K562 (cell line): Measurements from ENCODE around the gene MLH3. TPM values are rescaled to one million over a fixed set of nuclear protein-coding genes. Genes with fewer than 3 reads are reported as not detected.

Experiments used
- CREBBP ChIP-seq: IDR thresholded peaks from one replicate; pipeline ENCODE4 v1.6.1; 2012; ENCODE audit warnings: low read depth, mild to moderate bottlenecking, control low read depth, inconsistent platforms, low read length
- DACH1 ChIP-seq: fragments of 450-650 bp; IDR thresholded peaks from 2 replicates; pipeline ENCODE4 v1.6.1; 2018; ENCODE audit not compliant: partially characterized antibody
- ESRRB ChIP-seq: fragments of 250-450 bp; sonication (Bioruptor Pico); IDR thresholded peaks from 2 replicates; pipeline ENCODE4 v1.5.0; 2020; ENCODE audit warnings: mild to moderate bottlenecking, moderate library complexity, borderline replicate concordance
- L3MBTL2 ChIP-seq: fragments of 450-650 bp; IDR thresholded peaks from 2 replicates; pipeline ENCODE4 v1.6.1; 2016; ENCODE audit warnings: mild to moderate bottlenecking, moderate library complexity
- PTTG1 ChIP-seq: fragments of 450-650 bp; IDR thresholded peaks from 2 replicates; pipeline ENCODE4 v1.6.1; 2016; ENCODE audit warnings: low read depth, mild to moderate bottlenecking, missing genetic modification characterization, missing compliant biosample characterization
- RBBP5 ChIP-seq: fragments of 200-600 bp; sonication (generic); IDR thresholded peaks from 2 replicates; pipeline ENCODE4 v1.6.1; 2012; ENCODE audit warnings: borderline replicate concordance, mild to moderate bottlenecking, low read length, control low read depth, inconsistent platforms; ENCODE audit not compliant: insufficient read depth, poor library complexity, severe bottlenecking
- STAT5B ChIP-seq: fragments of 250-450 bp; sonication (Bioruptor Pico); IDR thresholded peaks from 2 replicates; pipeline ENCODE4 v1.8.0; 2021; ENCODE audit warnings: mild to moderate bottlenecking, inconsistent platforms
- TARDBP ChIP-seq: fragments of 450-650 bp; IDR thresholded peaks from 2 replicates; pipeline ENCODE4 v1.6.1; 2016
- ZBED1 ChIP-seq: IDR thresholded peaks from 2 replicates; pipeline ENCODE4 v1.6.1; 2014
- ZFP1 ChIP-seq: fragments of 450-650 bp; formaldehyde crosslinking; IDR thresholded peaks from 2 replicates; pipeline ENCODE4 v1.4.0; 2020; ENCODE audit warnings: mild to moderate bottlenecking, mixed read lengths
- ZNF134 ChIP-seq: fragments of 250-450 bp; sonication (Bioruptor Pico); conservative IDR thresholded peaks from 2 replicates; pipeline ENCODE4 v1.4.0; 2020
- ZNF184 ChIP-seq: sonication (generic); formaldehyde crosslinking; IDR thresholded peaks from 2 replicates; pipeline ENCODE4 v1.5.0; 2020; ENCODE audit warnings: missing genetic modification reagents
- ZNF274 ChIP-seq: IDR thresholded peaks from 2 replicates; pipeline ENCODE4 v1.6.1; 2011; ENCODE audit warnings: low read depth, mild to moderate bottlenecking, low read length, moderate library complexity, borderline replicate concordance
- ZNF586 ChIP-seq: fragments of 450-650 bp; formaldehyde crosslinking; conservative IDR thresholded peaks from 2 replicates; pipeline ENCODE4 v1.4.0; 2020; ENCODE audit warnings: mild to moderate bottlenecking, moderate library complexity
- ZNF79 ChIP-seq: fragments of 250-450 bp; sonication (Bioruptor Pico); IDR thresholded peaks from 2 replicates; pipeline ENCODE4 v1.4.0; 2020; ENCODE audit warnings: low read depth, mild to moderate bottlenecking, moderate library complexity
- ZSCAN32 ChIP-seq: fragments of 450-650 bp; formaldehyde crosslinking; IDR thresholded peaks from 2 replicates; pipeline ENCODE4 v1.4.0; 2020; ENCODE audit warnings: mild to moderate bottlenecking, moderate library complexity
- polyA plus RNA-seq, 8 experiments: library from polyadenylated mRNA; depleted of rRNA in 4 of 8; stranded (reverse) in 5 of 8; unstranded in 3 of 8; fragments of >200 nt; fragmentation: Nextera tagmentation in 2 of 8; fragmentation: Illumina TruSeq in 1 of 8; extraction: Ambion mirVana in 2 of 8; extraction: Trizol in 1 of 8; gene quantifications; 2 replicates each; pipeline versions ENCODE4 v1.2.1 to v1.2.3, GENCODE V29; 2011 to 2014; ENCODE audit warnings: inconsistent platforms in 1 of 8, missing spikeins in 1 of 8
- total RNA-seq, 7 experiments: library from RNA; depleted of rRNA in 6 of 7; stranded (reverse); fragments of >200 nt in 6 of 7; fragmentation: Illumina TruSeq in 2 of 7; extraction: Trizol in 2 of 7; gene quantifications; 2 replicates each; pipeline versions ENCODE4 v1.2.1 to v1.2.3, GENCODE V29; 2011 to 2021; ENCODE audit warnings: low replicate concordance in 1 of 7
- TF ChIP-seq, protein P1 (sequence below): sonication (generic); formaldehyde crosslinking; IDR thresholded peaks from 2 replicates; pipeline ENCODE4 v1.8.1; 2023; ENCODE audit warnings: missing genetic modification reagents, mild to moderate bottlenecking, borderline replicate concordance
- TF ChIP-seq, protein P2 (sequence below): sonication (generic); formaldehyde crosslinking; IDR thresholded peaks from 2 replicates; pipeline ENCODE4 v1.4.0; 2020; ENCODE audit warnings: mild to moderate bottlenecking, missing genetic modification reagents
- TF ChIP-seq, protein P3 (sequence below): fragments of 450-650 bp; formaldehyde crosslinking; IDR thresholded peaks from 2 replicates; pipeline ENCODE4 v1.4.0; 2020; ENCODE audit warnings: mild to moderate bottlenecking, moderate library complexity

Gene MLH3
- total and polyA plus RNA-seq, 9 of the 15 experiments (the other 6 are each of a cell fraction or from before 2014, with no cell fraction given), result 5.9 to 15.3 (median 10.7) TPM

DNA sequence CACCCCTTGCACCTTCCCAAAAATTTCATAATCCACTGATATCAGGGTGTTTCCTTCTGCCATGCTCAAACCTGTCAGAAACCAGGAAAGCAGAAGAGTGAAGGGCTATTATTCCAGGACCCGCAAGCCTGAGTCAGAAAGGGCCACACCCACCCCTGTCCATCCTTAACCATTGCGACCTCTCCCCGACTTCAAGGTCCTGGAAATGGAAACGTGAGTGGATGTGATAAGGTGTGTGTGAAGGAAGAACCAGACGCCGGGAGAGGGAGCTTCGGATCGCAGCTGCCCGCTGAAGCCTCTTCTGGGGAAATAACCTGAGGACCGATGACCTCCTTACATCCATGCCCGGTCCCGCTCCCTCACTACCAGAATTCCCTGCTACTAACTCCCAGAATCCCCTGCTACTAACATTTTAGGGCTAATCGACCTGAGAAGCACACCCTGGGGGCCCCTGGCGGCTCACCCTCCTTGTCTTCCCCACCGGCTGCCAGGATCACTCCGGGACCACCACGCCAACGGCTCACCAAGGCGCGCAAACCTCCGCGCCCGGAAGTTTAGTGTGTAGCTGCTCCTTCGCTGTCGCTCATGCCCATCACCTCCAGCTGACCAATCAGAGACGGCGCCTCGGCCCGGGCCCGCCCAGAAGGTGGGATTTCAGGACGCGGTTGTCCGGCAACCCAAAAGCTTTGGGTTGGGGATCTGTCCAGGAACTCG lies 12.4 kb upstream of the MLH3 start, which contains the start of gene ACYP1 (continued):
- TF ChIP-seq, protein P1, sequence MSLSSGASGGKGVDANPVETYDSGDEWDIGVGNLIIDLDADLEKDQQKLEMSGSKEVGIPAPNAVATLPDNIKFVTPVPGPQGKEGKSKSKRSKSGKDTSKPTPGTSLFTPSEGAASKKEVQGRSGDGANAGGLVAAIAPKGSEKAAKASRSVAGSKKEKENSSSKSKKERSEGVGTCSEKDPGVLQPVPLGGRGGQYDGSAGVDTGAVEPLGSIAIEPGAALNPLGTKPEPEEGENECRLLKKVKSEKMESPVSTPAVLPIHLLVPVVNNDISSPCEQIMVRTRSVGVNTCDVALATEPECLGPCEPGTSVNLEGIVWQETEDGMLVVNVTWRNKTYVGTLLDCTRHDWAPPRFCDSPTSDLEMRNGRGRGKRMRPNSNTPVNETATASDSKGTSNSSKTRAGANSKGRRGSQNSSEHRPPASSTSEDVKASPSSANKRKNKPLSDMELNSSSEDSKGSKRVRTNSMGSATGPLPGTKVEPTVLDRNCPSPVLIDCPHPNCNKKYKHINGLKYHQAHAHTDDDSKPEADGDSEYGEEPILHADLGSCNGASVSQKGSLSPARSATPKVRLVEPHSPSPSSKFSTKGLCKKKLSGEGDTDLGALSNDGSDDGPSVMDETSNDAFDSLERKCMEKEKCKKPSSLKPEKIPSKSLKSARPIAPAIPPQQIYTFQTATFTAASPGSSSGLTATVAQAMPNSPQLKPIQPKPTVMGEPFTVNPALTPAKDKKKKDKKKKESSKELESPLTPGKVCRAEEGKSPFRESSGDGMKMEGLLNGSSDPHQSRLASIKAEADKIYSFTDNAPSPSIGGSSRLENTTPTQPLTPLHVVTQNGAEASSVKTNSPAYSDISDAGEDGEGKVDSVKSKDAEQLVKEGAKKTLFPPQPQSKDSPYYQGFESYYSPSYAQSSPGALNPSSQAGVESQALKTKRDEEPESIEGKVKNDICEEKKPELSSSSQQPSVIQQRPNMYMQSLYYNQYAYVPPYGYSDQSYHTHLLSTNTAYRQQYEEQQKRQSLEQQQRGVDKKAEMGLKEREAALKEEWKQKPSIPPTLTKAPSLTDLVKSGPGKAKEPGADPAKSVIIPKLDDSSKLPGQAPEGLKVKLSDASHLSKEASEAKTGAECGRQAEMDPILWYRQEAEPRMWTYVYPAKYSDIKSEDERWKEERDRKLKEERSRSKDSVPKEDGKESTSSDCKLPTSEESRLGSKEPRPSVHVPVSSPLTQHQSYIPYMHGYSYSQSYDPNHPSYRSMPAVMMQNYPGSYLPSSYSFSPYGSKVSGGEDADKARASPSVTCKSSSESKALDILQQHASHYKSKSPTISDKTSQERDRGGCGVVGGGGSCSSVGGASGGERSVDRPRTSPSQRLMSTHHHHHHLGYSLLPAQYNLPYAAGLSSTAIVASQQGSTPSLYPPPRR (CRISPR knock-in tag), result no peak
- TF ChIP-seq STAT5B (CRISPR knock-in tag) (no peak), CREBBP (no peak), ZNF134 (CRISPR knock-in tag) (no peak), ZFP1 (CRISPR knock-in tag) (no peak), ZNF586 (CRISPR knock-in tag) (no peak), L3MBTL2 (0 out of 2 replicates have a peak, but pooled peaks have one; percentile 12), TARDBP (no peak), ZNF79 (CRISPR knock-in tag) (no peak), ZNF184 (CRISPR knock-in tag) (no peak), ZNF274 (no peak), PTTG1 (tag) (no peak), DACH1 (no peak), RBBP5 (peak; percentile 63), ZSCAN32 (CRISPR knock-in tag) (no peak), ESRRB (CRISPR knock-in tag) (no peak), ZBED1 (no peak)
- TF ChIP-seq, protein P2, sequence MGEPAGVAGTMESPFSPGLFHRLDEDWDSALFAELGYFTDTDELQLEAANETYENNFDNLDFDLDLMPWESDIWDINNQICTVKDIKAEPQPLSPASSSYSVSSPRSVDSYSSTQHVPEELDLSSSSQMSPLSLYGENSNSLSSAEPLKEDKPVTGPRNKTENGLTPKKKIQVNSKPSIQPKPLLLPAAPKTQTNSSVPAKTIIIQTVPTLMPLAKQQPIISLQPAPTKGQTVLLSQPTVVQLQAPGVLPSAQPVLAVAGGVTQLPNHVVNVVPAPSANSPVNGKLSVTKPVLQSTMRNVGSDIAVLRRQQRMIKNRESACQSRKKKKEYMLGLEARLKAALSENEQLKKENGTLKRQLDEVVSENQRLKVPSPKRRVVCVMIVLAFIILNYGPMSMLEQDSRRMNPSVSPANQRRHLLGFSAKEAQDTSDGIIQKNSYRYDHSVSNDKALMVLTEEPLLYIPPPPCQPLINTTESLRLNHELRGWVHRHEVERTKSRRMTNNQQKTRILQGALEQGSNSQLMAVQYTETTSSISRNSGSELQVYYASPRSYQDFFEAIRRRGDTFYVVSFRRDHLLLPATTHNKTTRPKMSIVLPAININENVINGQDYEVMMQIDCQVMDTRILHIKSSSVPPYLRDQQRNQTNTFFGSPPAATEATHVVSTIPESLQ (CRISPR knock-in tag), result no peak
- TF ChIP-seq, protein P3, sequence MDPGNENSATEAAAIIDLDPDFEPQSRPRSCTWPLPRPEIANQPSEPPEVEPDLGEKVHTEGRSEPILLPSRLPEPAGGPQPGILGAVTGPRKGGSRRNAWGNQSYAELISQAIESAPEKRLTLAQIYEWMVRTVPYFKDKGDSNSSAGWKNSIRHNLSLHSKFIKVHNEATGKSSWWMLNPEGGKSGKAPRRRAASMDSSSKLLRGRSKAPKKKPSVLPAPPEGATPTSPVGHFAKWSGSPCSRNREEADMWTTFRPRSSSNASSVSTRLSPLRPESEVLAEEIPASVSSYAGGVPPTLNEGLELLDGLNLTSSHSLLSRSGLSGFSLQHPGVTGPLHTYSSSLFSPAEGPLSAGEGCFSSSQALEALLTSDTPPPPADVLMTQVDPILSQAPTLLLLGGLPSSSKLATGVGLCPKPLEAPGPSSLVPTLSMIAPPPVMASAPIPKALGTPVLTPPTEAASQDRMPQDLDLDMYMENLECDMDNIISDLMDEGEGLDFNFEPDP, result no peak
